K562 (cell line): Measurements from ENCODE around the gene ANKRD49. TPM values are rescaled to one million over a fixed set of nuclear protein-coding genes. Genes with fewer than 3 reads are reported as not detected.
A peak's percentile ranks its signal among the peaks of the same experiment; 100 is the strongest.

Experiments
- GABPA ChIP-seq: fragments of 200-800 bp; sonication (Bioruptor generic); conservative IDR thresholded peaks from 2 replicates; pipeline ENCODE4 v1.6.1; 2016; ENCODE audit warnings: low read depth, missing genetic modification characterization, missing compliant biosample characterization
- HIVEP1 ChIP-seq: fragments of 250-450 bp; sonication (Bioruptor Pico); IDR thresholded peaks from 2 replicates; pipeline ENCODE4 v1.4.0; 2020; ENCODE audit warnings: mild to moderate bottlenecking
- PCBP2 ChIP-seq: fragments of 200-400 bp; formaldehyde crosslinking; IDR thresholded peaks from 2 replicates; pipeline ENCODE4 v1.6.1; 2018; ENCODE audit warnings: low read length, low read depth, mild to moderate bottlenecking, moderate library complexity; ENCODE audit not compliant: poor library complexity, severe bottlenecking
- POLR2AphosphoS2 ChIP-seq: IDR thresholded peaks from 2 replicates; pipeline ENCODE4 v1.6.1; 2012; ENCODE audit warnings: low read length, improper control_type of control experiment
- RBM15 ChIP-seq: fragments of 200-400 bp; formaldehyde crosslinking; IDR thresholded peaks from 2 replicates; pipeline ENCODE4 v1.6.1; 2018; ENCODE audit warnings: mild to moderate bottlenecking, low read length, moderate library complexity; ENCODE audit not compliant: insufficient read depth
- RFX1 ChIP-seq: fragments of 450-650 bp; IDR thresholded peaks from 2 replicates; pipeline ENCODE4 v1.6.1; 2016; ENCODE audit warnings: mild to moderate bottlenecking, moderate library complexity
- ZNF507 ChIP-seq: conservative IDR thresholded peaks from 2 replicates; pipeline ENCODE4 v1.6.1; 2017; ENCODE audit warnings: missing genetic modification characterization, missing compliant biosample characterization
- polyA plus RNA-seq, 8 experiments: library from polyadenylated mRNA; depleted of rRNA in 4 of 8; stranded (reverse) in 5 of 8; unstranded in 3 of 8; fragments of >200 nt; fragmentation: Nextera tagmentation in 2 of 8; fragmentation: Illumina TruSeq in 1 of 8; extraction: Ambion mirVana in 2 of 8; extraction: Trizol in 1 of 8; gene quantifications; 2 replicates each; pipeline versions ENCODE4 v1.2.1 to v1.2.3, GENCODE V29; 2011 to 2014; ENCODE audit warnings: inconsistent platforms in 1 of 8, missing spikeins in 1 of 8
- total RNA-seq, 7 experiments: library from RNA; depleted of rRNA in 6 of 7; stranded (reverse); fragments of >200 nt in 6 of 7; fragmentation: Illumina TruSeq in 2 of 7; extraction: Trizol in 2 of 7; gene quantifications; 2 replicates each; pipeline versions ENCODE4 v1.2.1 to v1.2.3, GENCODE V29; 2011 to 2021; ENCODE audit warnings: low replicate concordance in 1 of 7
- TF ChIP-seq, protein P1 (sequence below): fragments of 450-650 bp; IDR thresholded peaks from 2 replicates; pipeline ENCODE4 v1.6.1; 2016; ENCODE audit warnings: mild to moderate bottlenecking, moderate library complexity
- TF ChIP-seq, protein P2 (sequence below): sonication (generic); formaldehyde crosslinking; IDR thresholded peaks from 2 replicates; pipeline ENCODE4 v1.8.0; 2022; ENCODE audit warnings: missing genetic modification reagents, mild to moderate bottlenecking, moderate library complexity, borderline replicate concordance

ANKRD49 gene
- total and polyA plus RNA-seq, 9 of the 15 experiments (the other 6 are each of a cell fraction or from before 2014, with no cell fraction given) = 13.4 to 43.5 (median 30.6) TPM

DNA sequence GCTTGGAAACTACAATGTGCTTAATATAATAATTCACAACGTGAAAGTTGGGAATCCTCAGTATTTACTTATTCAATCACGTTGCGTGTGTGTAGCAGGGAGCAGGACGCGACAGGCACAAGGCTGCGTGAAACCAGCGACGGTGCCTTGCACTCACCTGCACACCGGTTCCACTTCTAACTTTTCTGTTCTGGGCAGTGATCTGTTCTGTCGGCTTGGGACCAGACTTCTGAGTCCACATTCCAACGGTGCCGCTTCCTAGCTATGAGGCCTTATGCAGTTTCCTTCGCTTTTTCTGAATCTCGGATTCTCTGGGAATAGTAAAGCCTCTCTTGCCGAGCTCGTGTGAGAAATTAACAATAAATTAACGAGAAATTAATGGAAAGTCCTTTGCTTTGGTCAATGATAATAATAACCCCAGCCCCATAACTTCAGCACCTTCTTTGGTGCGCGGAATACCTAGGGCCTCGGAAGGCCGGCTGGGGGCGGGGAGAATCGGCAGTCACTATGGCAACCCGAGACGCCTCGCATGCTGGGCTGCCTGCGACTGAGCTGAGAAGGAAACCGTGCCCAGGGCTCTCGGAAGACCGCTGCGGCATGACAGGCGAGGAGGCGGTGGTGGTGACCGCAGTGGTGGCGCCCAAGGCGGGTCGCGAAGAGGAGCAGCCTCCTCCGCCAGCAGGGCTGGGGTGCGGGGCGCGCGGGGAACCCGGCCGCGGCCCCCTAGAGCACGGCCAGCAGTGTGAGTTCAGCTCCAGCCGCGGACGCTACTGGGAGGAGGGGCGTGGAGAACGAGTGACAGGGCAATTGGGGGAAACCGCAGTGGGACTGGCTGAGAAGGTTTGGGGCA, 18.4 kb downstream of the ANKRD49 start, which contains the start of gene C11orf97 (continued):
- TF ChIP-seq, protein P1, sequence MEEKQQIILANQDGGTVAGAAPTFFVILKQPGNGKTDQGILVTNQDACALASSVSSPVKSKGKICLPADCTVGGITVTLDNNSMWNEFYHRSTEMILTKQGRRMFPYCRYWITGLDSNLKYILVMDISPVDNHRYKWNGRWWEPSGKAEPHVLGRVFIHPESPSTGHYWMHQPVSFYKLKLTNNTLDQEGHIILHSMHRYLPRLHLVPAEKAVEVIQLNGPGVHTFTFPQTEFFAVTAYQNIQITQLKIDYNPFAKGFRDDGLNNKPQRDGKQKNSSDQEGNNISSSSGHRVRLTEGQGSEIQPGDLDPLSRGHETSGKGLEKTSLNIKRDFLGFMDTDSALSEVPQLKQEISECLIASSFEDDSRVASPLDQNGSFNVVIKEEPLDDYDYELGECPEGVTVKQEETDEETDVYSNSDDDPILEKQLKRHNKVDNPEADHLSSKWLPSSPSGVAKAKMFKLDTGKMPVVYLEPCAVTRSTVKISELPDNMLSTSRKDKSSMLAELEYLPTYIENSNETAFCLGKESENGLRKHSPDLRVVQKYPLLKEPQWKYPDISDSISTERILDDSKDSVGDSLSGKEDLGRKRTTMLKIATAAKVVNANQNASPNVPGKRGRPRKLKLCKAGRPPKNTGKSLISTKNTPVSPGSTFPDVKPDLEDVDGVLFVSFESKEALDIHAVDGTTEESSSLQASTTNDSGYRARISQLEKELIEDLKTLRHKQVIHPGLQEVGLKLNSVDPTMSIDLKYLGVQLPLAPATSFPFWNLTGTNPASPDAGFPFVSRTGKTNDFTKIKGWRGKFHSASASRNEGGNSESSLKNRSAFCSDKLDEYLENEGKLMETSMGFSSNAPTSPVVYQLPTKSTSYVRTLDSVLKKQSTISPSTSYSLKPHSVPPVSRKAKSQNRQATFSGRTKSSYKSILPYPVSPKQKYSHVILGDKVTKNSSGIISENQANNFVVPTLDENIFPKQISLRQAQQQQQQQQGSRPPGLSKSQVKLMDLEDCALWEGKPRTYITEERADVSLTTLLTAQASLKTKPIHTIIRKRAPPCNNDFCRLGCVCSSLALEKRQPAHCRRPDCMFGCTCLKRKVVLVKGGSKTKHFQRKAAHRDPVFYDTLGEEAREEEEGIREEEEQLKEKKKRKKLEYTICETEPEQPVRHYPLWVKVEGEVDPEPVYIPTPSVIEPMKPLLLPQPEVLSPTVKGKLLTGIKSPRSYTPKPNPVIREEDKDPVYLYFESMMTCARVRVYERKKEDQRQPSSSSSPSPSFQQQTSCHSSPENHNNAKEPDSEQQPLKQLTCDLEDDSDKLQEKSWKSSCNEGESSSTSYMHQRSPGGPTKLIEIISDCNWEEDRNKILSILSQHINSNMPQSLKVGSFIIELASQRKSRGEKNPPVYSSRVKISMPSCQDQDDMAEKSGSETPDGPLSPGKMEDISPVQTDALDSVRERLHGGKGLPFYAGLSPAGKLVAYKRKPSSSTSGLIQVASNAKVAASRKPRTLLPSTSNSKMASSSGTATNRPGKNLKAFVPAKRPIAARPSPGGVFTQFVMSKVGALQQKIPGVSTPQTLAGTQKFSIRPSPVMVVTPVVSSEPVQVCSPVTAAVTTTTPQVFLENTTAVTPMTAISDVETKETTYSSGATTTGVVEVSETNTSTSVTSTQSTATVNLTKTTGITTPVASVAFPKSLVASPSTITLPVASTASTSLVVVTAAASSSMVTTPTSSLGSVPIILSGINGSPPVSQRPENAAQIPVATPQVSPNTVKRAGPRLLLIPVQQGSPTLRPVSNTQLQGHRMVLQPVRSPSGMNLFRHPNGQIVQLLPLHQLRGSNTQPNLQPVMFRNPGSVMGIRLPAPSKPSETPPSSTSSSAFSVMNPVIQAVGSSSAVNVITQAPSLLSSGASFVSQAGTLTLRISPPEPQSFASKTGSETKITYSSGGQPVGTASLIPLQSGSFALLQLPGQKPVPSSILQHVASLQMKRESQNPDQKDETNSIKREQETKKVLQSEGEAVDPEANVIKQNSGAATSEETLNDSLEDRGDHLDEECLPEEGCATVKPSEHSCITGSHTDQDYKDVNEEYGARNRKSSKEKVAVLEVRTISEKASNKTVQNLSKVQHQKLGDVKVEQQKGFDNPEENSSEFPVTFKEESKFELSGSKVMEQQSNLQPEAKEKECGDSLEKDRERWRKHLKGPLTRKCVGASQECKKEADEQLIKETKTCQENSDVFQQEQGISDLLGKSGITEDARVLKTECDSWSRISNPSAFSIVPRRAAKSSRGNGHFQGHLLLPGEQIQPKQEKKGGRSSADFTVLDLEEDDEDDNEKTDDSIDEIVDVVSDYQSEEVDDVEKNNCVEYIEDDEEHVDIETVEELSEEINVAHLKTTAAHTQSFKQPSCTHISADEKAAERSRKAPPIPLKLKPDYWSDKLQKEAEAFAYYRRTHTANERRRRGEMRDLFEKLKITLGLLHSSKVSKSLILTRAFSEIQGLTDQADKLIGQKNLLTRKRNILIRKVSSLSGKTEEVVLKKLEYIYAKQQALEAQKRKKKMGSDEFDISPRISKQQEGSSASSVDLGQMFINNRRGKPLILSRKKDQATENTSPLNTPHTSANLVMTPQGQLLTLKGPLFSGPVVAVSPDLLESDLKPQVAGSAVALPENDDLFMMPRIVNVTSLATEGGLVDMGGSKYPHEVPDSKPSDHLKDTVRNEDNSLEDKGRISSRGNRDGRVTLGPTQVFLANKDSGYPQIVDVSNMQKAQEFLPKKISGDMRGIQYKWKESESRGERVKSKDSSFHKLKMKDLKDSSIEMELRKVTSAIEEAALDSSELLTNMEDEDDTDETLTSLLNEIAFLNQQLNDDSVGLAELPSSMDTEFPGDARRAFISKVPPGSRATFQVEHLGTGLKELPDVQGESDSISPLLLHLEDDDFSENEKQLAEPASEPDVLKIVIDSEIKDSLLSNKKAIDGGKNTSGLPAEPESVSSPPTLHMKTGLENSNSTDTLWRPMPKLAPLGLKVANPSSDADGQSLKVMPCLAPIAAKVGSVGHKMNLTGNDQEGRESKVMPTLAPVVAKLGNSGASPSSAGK = no peak
- peak; percentile 82 for TF ChIP-seq RFX1
- TF ChIP-seq POLR2AphosphoS2 = no peak
- TF ChIP-seq, protein P2, sequence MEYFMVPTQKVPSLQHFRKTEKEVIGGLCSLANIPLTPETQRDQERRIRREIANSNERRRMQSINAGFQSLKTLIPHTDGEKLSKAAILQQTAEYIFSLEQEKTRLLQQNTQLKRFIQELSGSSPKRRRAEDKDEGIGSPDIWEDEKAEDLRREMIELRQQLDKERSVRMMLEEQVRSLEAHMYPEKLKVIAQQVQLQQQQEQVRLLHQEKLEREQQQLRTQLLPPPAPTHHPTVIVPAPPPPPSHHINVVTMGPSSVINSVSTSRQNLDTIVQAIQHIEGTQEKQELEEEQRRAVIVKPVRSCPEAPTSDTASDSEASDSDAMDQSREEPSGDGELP (CRISPR knock-in tag) = 0 out of 2 replicates have a peak, but pooled peaks have one; percentile 39
- TF ChIP-seq ZNF507 = no peak
- no peak for TF ChIP-seq RBM15
- TF ChIP-seq GABPA (tag) = no peak
- no peak for TF ChIP-seq PCBP2
- TF ChIP-seq HIVEP1 = no peak
